HG03139 (cell line): ENCODE results near the gene MYO3A.

Source experiments
- ATAC-seq: cut with Tn5 transposase; IDR thresholded peaks from one replicate; pipeline ENCODE4 v1.9.1; 2021; ENCODE audit not compliant: unreplicated experiment

Gene MYO3A

DNA sequence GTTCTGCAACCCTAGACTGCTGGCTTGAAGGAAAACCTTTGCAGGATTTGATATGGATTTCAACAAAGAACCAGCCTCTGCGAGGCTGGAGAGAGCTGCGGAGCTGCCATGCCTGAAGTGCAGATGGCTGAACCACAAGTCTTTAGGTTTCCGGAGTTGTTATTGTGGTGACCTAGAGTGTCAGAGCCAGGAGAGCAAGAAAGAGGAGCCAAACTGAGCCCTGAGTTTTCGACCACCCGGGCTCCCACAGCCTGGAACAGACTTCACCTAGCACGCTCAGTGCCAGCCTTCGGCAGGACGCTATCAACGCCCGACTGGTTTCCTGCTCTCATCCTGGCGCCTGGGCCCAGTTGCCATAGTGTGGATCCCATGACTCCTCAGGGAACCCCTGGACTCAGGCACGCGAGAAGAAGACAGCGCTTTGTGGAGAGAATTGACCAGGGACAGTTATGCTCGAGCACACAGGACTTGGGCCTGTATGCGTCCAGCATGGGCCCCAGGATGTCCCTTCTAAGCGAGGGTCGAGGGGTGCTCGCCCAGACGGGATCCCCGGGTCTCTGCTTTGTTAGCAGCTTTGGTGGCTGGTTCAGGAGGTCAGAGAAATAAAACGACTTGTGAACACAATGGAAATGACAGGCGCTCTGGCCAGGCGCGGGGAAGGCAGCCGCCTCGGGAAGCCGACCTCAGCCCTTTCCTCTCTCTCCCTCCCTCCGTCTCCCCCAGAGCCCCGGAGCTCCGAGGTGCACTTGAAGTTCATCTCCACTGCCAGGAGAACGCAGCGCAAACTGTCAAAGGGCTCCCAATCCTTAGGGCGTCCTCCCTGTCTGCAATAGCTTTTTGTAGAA, 280.7 kb downstream of the MYO3A start:
- no peak for ATAC-seq

DNA sequence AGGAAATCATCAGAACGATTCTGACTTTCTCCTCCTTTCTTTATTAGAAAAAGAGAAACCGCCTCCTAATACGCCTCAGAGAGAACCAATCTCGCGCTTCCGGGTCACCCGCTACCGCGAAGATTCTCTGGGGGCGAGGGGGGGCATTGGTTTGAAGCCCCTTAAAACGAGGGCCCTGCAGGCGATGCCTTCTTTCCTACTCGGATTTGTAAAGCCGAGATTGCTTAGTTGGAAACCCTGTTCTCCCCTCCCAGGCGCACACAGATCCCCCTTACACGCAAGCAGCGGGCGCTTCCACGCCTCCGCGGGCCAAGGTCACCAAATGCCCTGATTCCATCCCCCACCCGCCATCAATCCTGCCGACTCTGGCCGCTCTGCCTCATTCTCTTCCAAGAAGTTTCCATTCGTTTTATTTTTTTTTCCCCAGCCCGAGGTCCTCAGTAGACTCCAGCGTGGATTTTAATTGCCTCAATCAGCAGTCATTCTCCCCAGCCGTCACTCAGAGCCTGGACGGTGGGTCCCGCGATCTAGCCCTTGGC, 281.4 kb downstream of the MYO3A start:
- ATAC-seq: no peak

DNA sequence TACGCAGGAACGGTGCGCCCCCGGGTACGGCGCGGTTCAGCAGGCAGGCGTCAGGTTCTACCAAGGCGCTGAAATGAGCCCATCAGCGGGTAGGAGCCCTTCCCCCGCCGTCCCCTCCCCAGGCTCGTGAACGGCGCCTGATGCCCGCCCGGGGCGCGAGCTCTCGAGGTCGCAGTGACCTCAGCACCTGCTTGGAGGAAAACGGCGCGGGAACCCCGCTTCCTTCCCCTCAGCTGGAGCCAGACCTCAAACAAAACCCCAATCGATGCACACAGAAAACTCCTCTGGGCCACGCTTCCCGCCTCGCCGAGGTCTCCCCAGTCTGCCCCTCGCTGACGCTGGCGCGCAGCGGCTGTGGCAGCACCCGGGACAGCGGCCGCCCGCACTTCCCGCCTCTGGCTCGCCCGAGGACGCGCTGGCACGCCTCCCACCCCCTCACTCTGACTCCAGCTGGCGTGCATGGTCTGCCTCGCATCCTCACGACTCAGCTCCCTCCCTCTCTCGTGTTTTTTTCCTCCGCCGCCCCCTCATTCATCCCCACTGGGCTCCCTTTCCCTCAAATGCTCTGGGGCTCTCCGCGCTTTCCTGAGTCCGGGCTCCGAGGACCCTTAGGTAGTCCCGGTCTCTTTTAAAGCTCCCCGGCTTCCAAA, 282.0 kb downstream of the MYO3A start:
- ATAC-seq: no peak

DNA sequence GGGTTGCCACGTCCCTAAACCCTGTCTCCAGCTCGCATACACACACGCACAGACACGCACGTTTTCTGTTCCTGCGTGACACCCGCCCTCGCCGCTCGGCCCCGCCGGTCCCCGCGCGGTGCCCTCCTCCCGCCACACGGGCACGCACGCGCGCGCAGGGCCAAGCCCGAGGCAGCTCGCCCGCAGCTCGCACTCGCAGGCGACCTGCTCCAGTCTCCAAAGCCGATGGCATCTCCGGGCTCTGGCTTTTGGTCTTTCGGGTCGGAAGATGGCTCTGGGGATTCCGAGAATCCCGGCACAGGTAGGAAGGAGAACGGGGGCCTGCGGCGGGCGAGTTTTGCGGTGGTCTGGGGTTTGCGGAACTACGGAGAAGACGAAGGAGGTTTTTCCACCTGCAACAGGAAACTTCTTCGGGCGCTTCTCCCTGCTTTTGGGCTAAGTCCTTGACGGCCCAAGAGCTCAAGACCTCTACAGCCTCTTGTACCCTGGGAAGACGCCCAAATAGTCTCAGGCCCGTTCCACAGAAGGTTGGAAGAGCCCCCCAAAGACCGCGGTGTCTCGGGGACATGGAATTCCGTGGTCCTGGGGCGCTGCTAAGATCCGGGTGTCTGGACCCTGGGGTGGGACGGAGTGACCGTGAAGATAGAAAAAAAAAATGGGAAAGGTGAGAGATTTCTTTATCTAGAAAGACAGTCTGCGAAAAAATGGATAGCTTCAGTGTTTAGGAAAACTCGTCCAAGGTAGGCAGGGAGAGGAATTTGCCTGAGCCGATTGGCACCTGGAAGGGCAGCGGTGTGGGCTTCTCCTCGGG, 282.8 kb downstream of the MYO3A start, which contains the start of gene GAD2:
TSS of gene GAD2 (plus strand) at position 190 of the 811 bp plus-strand sequence. CDS start at position 226, 36 bp downstream.
- no peak for ATAC-seq

DNA sequence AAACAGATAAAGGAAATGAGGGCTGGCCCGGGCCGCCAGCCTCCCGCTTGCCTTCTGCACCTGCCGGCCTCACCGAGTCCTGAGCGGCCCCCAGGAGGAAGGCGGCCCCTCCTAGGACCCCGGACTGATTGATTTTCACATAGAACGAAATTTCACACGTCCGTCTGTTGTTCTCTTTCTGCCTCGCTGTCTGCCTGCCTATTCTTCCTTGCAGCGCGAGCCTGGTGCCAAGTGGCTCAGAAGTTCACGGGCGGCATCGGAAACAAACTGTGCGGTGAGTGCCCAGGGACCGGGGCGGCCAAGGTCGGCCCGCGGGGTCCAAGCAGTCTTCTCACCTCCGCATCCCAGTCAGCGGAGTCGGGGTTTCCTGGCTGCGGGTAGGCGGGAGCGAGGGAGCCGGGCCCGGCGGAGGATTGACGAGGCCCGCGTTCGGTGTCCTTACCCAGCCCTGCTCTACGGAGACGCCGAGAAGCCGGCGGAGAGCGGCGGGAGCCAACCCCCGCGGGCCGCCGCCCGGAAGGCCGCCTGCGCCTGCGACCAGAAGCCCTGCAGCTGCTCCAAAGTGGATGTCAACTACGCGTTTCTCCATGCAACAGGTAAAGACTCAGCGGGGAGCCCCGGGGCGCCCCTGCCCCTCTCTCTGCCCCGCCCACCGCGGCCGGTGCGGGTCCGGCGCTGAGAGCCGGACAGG, 283.5 kb downstream of the MYO3A start:
- ATAC-seq: no peak

DNA sequence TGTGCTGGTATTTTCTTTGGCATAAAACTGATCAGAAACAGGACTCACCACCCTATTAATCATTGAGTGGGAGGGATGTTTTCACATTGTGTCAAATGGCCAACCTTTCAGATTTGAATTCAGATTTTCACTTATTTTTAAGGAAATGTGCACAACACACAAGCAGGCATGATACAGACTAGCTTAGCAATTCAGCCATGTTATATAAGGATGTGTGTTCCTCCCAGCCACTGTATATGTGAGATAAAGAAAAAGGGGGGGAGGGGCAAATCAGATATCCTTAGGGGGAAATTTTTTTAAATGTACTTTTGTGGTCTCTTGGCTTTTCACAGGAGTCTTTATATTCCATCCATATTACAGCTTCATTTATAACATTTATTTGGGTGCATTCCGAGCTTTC, 285.6 kb downstream of the MYO3A start:
- no peak for ATAC-seq

DNA sequence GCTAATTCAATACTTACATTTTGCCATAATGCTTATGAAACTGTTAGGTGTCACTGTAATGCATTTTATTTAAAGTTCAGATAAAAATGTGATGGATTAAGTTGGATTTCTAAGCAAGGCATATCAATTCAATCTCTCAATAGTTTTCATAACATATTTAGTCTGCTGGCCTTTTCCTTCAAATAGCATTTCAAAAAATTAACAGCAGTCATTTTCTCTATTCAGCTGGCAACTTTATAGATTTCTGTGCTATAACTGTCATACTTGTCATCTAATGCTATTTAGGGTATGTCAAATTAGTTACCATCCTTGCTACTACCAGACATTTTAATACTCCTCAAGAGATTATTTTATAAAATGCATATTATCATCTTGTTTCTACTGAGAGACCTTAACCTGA, 286.9 kb downstream of the MYO3A start:
- ATAC-seq: no peak

DNA sequence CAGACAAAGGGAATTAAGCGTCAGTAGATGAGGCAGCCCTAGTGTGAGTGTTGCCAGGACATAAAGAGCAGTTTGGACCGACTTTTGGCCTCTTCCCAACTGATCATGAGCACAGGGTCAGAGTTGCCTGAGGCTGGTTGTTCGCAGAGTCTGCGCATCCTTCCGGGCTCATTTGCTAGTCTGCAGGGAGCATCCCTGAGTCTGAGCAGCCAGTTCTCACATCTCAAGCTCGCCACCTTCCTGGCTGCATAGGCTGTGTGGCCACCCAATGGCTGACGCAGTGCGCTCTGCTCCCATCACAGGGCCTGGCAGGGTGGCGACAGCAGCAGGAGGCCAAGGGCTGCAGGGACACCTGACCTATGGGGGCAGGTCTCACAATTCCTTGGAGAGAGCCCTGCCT, 287.5 kb downstream of the MYO3A start:
- no peak for ATAC-seq

DNA sequence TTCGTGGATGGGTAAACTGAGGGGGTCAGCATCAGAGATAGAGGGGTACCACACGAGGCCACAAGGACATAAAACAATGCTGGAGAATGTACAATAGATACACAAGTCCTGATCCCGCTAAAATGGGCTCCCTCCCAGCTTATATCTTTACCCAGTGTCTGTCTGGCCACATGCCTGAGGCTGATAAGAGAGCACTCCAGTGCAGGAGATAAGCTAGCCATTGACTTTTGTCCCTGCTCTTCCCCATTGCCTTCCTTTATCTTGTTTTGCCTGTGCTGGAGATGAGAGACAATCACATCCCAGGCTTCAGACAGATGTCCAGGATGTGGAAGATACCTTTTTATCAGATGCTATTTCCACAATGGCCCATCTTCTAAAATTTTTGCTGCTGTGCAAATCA, 288.5 kb downstream of the MYO3A start:
- no peak for ATAC-seq

DNA sequence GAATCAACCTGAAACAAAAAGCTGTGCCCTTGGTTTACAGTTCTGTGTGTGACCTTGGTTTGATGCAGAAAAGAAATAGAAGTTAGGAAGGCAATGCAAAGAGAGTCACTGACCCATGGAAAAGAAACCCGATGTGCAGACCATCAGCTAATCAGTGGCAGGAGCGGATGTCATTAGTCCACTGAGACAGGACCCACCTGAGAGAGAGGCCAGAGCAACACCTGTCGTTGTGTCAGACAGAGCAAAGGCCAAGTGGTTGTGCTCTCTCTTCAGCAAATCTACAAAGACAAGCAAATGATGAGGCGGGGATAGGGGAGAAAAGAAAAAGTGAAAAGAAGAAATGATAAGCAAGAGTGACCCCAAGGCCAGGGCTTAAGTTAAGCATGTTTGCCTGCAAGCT, 291.3 kb downstream of the MYO3A start:
- ATAC-seq: no peak

DNA sequence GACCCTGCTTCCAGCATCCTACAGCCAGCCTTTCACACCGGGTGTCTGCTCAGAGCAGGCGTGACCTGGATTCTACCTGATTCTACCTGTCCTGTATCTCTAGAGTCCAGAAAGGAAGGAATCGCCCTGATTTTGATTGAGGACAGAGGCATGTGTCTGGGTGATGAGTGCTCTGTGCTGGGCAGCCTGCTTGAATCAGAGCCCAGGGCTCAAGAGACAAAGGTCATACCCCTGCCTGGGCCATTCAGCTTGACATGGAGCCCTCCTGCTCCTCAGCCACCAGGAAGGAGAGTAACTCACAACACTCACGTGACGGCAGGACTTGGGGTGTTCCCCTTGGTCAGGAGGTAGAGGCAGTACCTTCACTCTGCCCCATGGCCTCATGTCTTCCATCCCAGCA, 293.8 kb downstream of the MYO3A start:
- no peak for ATAC-seq

DNA sequence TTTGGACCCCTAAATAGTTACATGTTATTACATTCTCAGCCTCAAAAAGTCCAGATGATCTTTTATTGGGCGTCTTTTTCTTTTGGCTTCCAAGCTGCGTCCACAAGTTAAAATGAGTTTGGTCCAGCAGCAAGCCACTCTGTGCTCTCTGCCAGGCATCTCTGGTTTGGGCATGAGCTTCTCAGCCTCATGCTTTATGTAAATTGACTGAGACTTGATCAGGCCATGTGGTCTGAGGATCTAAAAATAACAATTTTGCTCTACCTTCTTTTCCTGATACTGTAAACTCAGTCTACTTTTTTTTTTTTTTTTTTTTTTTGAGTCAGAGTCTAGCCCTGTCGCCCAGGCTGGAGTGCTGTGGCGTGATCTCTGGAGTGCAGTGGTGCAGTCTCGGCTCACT, 298.1 kb downstream of the MYO3A start:
- no peak for ATAC-seq

DNA sequence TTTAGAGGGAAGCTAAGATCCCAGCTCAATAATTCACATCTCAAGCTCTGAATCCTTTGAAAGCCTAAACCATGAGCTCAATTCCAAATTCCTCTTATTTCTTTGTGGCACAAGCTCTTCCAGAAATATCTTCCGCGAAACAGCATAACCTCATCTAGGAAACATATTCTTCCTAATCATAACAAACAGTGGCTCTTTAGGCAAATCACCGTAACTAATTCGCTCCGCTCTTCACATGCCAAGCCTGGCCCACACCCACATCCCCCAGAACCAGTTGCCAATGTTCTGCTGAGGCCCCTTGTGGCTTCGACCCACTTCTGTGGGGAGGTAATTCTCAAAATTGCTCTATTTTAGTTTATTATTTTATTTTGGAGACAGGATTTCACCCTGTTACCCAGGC, 301.7 kb downstream of the MYO3A start:
- ATAC-seq: no peak

DNA sequence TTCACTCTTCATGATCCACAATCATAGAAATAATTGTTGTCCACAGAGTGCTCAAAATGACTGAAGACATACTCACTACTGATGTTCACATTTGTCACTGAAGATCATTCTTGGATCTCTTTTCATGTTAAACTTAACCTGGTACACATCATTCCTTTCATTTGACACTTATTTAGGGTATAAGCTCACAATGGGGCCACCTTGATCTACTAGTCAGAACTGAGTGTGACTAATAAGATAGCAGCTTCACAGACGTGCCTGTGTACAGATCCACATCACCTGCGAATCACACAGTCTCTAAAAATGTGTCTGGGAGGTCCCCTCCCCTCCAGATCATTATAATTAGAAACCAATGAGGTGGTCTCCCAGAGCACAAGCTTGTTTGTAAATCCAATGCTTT, 304.3 kb downstream of the MYO3A start:
- ATAC-seq: no peak

DNA sequence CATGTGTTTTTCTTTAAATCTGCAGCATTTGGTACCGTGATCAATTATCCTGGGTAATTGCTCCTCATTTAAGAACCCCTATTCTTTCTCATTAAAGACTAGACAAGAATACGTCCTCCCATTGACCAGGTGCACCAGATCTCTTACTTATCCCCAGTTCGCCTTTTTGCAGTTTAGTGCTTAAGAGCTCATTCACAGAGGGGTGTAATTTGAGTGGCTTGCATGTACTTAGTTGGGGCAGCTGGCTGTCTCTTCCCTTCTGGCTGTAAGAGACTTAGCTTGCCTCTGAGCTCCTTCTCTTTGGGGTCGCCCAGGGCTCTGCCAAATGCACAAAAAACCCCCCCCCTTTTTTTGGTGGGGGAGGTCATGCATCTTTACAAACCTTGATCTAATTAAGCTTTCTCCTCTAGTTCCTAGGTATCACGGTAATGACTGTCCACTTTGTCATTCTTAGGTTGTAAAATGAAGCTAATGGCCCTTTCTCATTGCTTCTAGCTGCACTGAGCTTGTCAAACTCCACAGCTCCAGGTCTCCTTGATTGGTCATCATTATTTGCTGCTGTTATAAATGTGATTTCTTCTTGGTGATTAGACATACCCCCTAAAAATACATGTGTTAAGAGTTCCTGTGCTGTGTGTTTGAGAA, 308.8 kb downstream of the MYO3A start:
- no peak for ATAC-seq

DNA sequence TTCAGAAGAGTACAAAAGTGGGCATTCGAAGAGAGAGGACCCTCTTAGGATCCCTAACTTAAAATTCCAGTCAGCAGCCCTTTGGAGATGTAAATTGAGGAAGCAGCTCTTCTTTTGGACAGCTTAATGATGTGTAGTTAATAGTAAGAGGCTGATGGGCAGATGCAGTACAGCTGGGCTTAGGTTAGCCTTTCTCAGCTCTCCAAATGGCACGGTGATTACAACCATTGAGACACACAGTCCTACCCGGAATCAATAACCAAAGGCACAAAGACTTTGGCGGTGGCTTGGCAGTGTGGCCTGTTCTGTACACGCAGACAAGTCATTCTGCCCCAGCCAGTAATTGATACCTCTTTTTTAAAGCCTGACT, 309.3 kb downstream of the MYO3A start:
- no peak for ATAC-seq

DNA sequence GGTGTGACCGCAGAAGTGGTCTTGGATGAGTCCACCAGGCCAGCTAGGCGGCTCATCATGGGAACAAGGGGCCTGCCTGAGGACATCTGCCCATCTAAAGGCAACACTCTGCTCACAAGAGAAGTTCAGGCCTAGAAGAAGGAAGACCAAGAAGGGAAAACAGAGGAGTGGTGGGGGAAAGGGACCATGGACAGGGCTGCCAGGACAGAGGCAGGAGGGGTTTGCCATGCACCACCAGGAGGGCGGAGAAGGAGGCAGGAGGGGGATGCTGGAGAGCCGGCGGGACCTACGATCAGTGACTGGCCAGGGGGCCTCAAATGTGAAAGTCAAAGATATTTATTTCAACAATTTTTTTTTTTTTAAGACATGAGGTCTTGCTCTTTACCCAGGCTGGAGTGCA, 315.7 kb downstream of the MYO3A start:
- ATAC-seq: no peak

DNA sequence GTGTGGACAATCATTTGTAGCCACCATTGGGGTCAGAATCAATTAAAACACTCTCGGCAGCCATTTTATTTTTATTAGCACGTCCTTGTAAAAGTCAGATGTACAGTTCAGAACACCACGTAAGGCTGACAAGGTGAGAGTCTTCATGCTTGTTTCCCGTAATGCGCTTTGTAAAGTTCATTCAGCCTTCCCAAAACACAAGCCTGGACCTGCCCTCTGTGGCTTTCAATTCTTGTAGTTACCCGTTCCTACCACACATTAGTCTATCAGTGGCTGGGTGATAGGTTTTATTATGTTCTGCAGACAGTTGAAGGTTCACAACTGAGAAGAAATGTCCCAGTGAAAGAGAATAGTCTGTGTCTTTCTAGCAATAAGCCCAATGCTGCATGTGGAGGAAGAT, 317.9 kb downstream of the MYO3A start:
- no peak for ATAC-seq

DNA sequence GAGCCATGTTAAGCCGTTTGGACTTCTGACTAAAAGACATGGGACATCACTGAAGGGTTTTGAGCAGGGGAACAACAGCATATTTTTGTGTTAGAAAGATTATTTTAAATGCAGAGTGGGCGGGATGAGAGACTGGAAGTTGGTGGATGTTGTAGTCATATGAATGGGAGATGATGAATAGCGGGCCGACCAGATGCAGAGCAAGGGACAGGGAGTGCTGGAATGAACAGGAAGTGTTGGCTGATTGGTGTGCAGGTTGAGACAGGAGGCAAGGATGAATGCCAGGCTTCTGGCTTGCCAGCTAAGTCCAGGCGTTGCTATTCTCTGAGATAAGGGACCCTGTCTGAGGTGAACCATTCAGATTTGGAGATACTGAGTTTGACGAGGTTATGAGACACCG, 320.6 kb downstream of the MYO3A start:
- no peak for ATAC-seq

DNA sequence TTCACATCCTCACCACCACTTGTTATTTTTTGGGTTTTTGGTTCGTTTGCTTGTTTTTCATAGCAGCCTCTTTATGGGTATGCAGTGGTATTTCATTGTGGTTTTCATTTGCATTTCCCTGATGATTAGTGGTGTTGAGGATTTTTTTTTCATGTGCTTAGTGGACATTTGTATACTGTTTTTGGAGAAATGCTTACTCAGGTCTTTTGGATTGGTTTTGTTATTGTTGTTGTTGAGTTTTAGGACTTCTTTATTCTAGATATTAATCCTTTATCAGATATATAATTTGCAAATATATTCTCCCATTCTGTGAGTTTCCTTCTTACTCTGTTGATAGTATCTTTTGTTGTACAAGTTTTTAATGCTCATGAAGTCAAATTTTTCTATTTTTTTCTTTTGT, 325.3 kb downstream of the MYO3A start:
- no peak for ATAC-seq
